Epidermal melanocyte (primary cell): Measurements from ENCODE around the gene TAGLN.
A peak's percentile ranks its signal among the peaks of the same experiment; 100 is the strongest.

Source experiments
- DNase-seq: peaks from one replicate; pipeline ENCODE4 v3.0.0; 2011; ENCODE audit warnings: low spot score; ENCODE audit not compliant: insufficient read length

The TAGLN gene

GRCh38 chr11:117230286-117230961 lies 31.3 kb downstream of the TAGLN start:
- DNase-seq = no peak

- DNase-seq = no peak
Observed at GRCh38 chr11:117230999-117231841, 32.0 kb downstream of the TAGLN start.

- no peak for DNase-seq
Observed at GRCh38 chr11:117231842-117232091, 32.6 kb downstream of the TAGLN start, which contains the start of gene PCSK7. Gene PCSK7, minus strand, starts transcription at chr11:117232073. Its CDS starts 2,229 bp downstream, at chr11:117229844.

GRCh38 chr11:117232092-117232878 lies 33.1 kb downstream of the TAGLN start, which contains the start of gene RNF214:
Gene RNF214, plus strand, starts transcription at chr11:117232671. Its CDS starts 1,602 bp downstream, at chr11:117234273.
- DNase-seq = peak; percentile 89

GRCh38 chr11:117232911-117233409 lies 33.8 kb downstream of the TAGLN start:
- no peak for DNase-seq

GRCh38 chr11:117238221-117238620 lies 39.1 kb downstream of the TAGLN start:
- DNase-seq = no peak

- no peak for DNase-seq
Observed at GRCh38 chr11:117239295-117239694, 40.1 kb downstream of the TAGLN start.

- no peak for DNase-seq
Observed at GRCh38 chr11:117248341-117248740, 49.2 kb downstream of the TAGLN start.

- DNase-seq = no peak
Observed at GRCh38 chr11:117249571-117249970, 50.4 kb downstream of the TAGLN start.

GRCh38 chr11:117251506-117251905 lies 52.3 kb downstream of the TAGLN start:
- DNase-seq = no peak

- no peak for DNase-seq
Observed at GRCh38 chr11:117255966-117256365, 56.8 kb downstream of the TAGLN start.

GRCh38 chr11:117256573-117256972 lies 57.4 kb downstream of the TAGLN start:
- DNase-seq = no peak
